H1 (cell line): ENCODE measurements around the gene TXNRD2. TPM values are rescaled to one million over a fixed set of nuclear protein-coding genes. Genes with fewer than 3 reads are reported as not detected.

ENCODE experiments used
- CTCF ChIA-PET: fragments of 300-600 bp; sonication (Branson Sonifier 250); formaldehyde crosslinking; loops from one replicate; lab custom pipeline; 2021; ENCODE audit not compliant: partially characterized antibody; lab: Charles Lee
- POLR2A ChIA-PET: fragments of 300-600 bp; sonication (Branson Sonifier 250); formaldehyde crosslinking; loops from one replicate; lab custom pipeline; 2021; ENCODE audit warnings: inconsistent platforms; ENCODE audit not compliant: partially characterized antibody; lab: Charles Lee
- DNase-seq, 2 experiments: peaks; one replicate each; pipeline versions ENCODE4 v3.0.0 to v3.0.0-alpha.2; 2010 to 2022; ENCODE audit warnings: low spot score in 2 of 2, low read depth in 1 of 2, mixed read lengths in 1 of 2
- FAIRE-seq: peaks from 2 replicates; lab custom pipeline; 2011; peaks lifted over from hg19 to GRCh38; lab: Jason Lieb, UNC
- H2AFZ ChIP-seq: 2 replicates; pipeline ENCODE4 v1.8.1; 2012; ENCODE audit warnings: low read length, inconsistent platforms
- H2AK5ac ChIP-seq: 2 replicates; pipeline ENCODE4 v1.6.1; 2013; ENCODE audit warnings: low read depth, low read length
- H2BK120ac ChIP-seq: replicated peaks from 2 replicates; pipeline ENCODE3; 2013; ENCODE audit warnings: low read depth, low read length, inconsistent platforms
- H2BK12ac ChIP-seq: 2 replicates; pipeline ENCODE4 v1.6.1; 2013; ENCODE audit warnings: low read depth, low read length
- H2BK15ac ChIP-seq: 2 replicates; pipeline ENCODE4 v1.6.1; 2013; ENCODE audit warnings: low read length
- H2BK20ac ChIP-seq: 2 replicates; pipeline ENCODE4 v1.6.1; 2013; ENCODE audit warnings: low read length
- H2BK5ac ChIP-seq: 2 replicates; pipeline ENCODE4 v1.6.1; 2013; ENCODE audit warnings: low read depth, low read length
- H3K14ac ChIP-seq: 2 replicates; pipeline ENCODE4 v1.6.1; 2013; ENCODE audit warnings: inconsistent platforms; ENCODE audit not compliant: insufficient read length
- H3K18ac ChIP-seq: 2 replicates; pipeline ENCODE4 v1.6.1; 2013; ENCODE audit warnings: low read length; ENCODE audit errors: extremely low read depth
- H3K23ac ChIP-seq: 2 replicates; pipeline ENCODE4 v1.6.1; 2013; ENCODE audit warnings: inconsistent platforms; ENCODE audit not compliant: insufficient read length
- H3K23me2 ChIP-seq: 2 replicates; pipeline ENCODE4 v1.6.1; 2013; ENCODE audit warnings: low read depth, low read length
- H3K27ac ChIP-seq: 2 replicates; pipeline ENCODE4 v1.6.1; 2011; ENCODE audit warnings: low read depth, low read length, inconsistent platforms
- H3K27me3 ChIP-seq, 4 experiments: replicated peaks in 1 of 4; 1 replicate in 1 of 4; 2 replicates in 3 of 4; pipeline versions ENCODE4 v1.6.1 to v1.8.1; 2011 to 2013; ENCODE audit warnings: low read length in 3 of 4, mild to moderate bottlenecking in 3 of 4, inconsistent platforms in 2 of 4, mixed read lengths in 2 of 4, moderate library complexity in 1 of 4; ENCODE audit not compliant: control insufficient read depth in 3 of 4, insufficient read depth in 3 of 4; ENCODE audit errors: extremely low read depth in 1 of 4
- H3K36me3 ChIP-seq, 4 experiments: 2 replicates each; pipeline versions ENCODE4 v1.6.1 to v1.8.1; 2011 to 2013; ENCODE audit warnings: mild to moderate bottlenecking in 4 of 4, low read length in 3 of 4, moderate library complexity in 2 of 4, control low read depth in 1 of 4, inconsistent platforms in 1 of 4; ENCODE audit not compliant: insufficient read depth in 4 of 4, control insufficient read depth in 2 of 4
- H3K4ac ChIP-seq: replicated peaks from 2 replicates; pipeline ENCODE3; 2013; ENCODE audit warnings: low read length, low read depth, mixed read lengths, inconsistent platforms; ENCODE audit not compliant: insufficient read length
- H3K4me1 ChIP-seq, 4 experiments: replicated peaks in 1 of 4; 1 replicate in 1 of 4; 2 replicates in 3 of 4; pipeline versions ENCODE4 v1.6.1 to v1.8.1; 2011 to 2013; ENCODE audit warnings: low read length in 3 of 4, inconsistent platforms in 2 of 4, mixed read lengths in 1 of 4; ENCODE audit not compliant: insufficient read depth in 4 of 4, control insufficient read depth in 3 of 4
- H3K4me2 ChIP-seq, 2 experiments: 2 replicates each; pipeline versions ENCODE4 v1.6.1 to v1.8.1; 2011 to 2013; ENCODE audit warnings: low read depth in 2 of 2, low read length in 2 of 2, control low read depth in 1 of 2, inconsistent platforms in 1 of 2, mild to moderate bottlenecking in 1 of 2; ENCODE audit not compliant: insufficient read depth in 1 of 2
- H3K4me3 ChIP-seq, 4 experiments: fragments of 200-600, 300-600 bp in 1 of 4; sonication (generic), shearing (Covaris generic), sonication (Bioruptor Twin) in 1 of 4; 2 replicates each; pipeline versions ENCODE4 v1.5.1 to v1.8.1; 2011 to 2016; ENCODE audit warnings: low read length in 4 of 4, low read depth in 3 of 4, control low read depth in 2 of 4, inconsistent platforms in 2 of 4, mild to moderate bottlenecking in 2 of 4, mixed read lengths in 1 of 4, moderate library complexity in 1 of 4; ENCODE audit not compliant: insufficient read depth in 2 of 4; ENCODE audit errors: extremely low read depth in 1 of 4
- H3K56ac ChIP-seq: replicated peaks from 2 replicates; pipeline ENCODE3; 2013; ENCODE audit warnings: low read depth, mild to moderate bottlenecking, mixed read lengths, low read length, inconsistent platforms; ENCODE audit not compliant: insufficient read length
- H3K79me1 ChIP-seq: 2 replicates; pipeline ENCODE4 v1.6.1; 2013; ENCODE audit warnings: low read depth, low read length, control low read depth
- H3K79me2 ChIP-seq, 2 experiments: 2 replicates each; pipeline versions ENCODE4 v1.6.1 to v1.8.1; 2012 to 2013; ENCODE audit warnings: low read length in 2 of 2, mild to moderate bottlenecking in 2 of 2, inconsistent platforms in 1 of 2; ENCODE audit not compliant: insufficient read depth in 2 of 2, control insufficient read depth in 1 of 2
- H3K9ac ChIP-seq, 4 experiments: replicated peaks in 1 of 4; 1 replicate in 1 of 4; 2 replicates in 3 of 4; pipeline versions ENCODE4 v1.6.1 to v1.8.1; 2011 to 2013; ENCODE audit warnings: low read depth in 3 of 4, low read length in 3 of 4, control low read depth in 2 of 4, mild to moderate bottlenecking in 2 of 4, moderate library complexity in 2 of 4, inconsistent platforms in 1 of 4; ENCODE audit errors: extremely low read depth in 1 of 4
- H3K9me3 ChIP-seq, 2 experiments: 2 replicates each; pipeline versions ENCODE4 v1.6.1 to v1.8.1; 2012 to 2013; ENCODE audit warnings: mild to moderate bottlenecking in 2 of 2, moderate library complexity in 2 of 2, control low read depth in 1 of 2, inconsistent platforms in 1 of 2, low read depth in 1 of 2, low read length in 1 of 2, mixed read lengths in 1 of 2; ENCODE audit not compliant: insufficient read depth in 2 of 2
- H4K20me1 ChIP-seq, 2 experiments: replicated peaks in 1 of 2; 2 replicates each; pipeline versions ENCODE3 to v1.8.1; 2011 to 2013; ENCODE audit warnings: inconsistent platforms in 2 of 2, low read length in 2 of 2, mild to moderate bottlenecking in 1 of 2; ENCODE audit not compliant: insufficient read depth in 2 of 2, control insufficient read depth in 1 of 2
- H4K5ac ChIP-seq: 2 replicates; pipeline ENCODE4 v1.6.1; 2013; ENCODE audit warnings: low read length, low read depth, mixed read lengths, inconsistent platforms; ENCODE audit not compliant: insufficient read length
- H4K8ac ChIP-seq: 2 replicates; pipeline ENCODE4 v1.8.0; 2013; ENCODE audit warnings: mild to moderate bottlenecking, moderate library complexity, low read length, inconsistent platforms; ENCODE audit not compliant: insufficient read depth; ENCODE audit errors: extremely low read depth
- H4K91ac ChIP-seq: replicated peaks from 2 replicates; pipeline ENCODE3; 2013; ENCODE audit warnings: low read length, mixed read lengths, inconsistent platforms; ENCODE audit not compliant: insufficient read length
- BCL11A ChIP-seq, 2 experiments: IDR thresholded peaks; one replicate each; pipeline ENCODE4 v1.6.1; 2011; ENCODE audit warnings: low read depth in 2 of 2, low read length in 2 of 2, mild to moderate bottlenecking in 2 of 2
- BRCA1 ChIP-seq: IDR thresholded peaks from 2 replicates; pipeline ENCODE4 v1.6.1; 2012; ENCODE audit warnings: low read depth, low read length, improper control_type of control experiment
- CHD2 ChIP-seq: IDR thresholded peaks from 2 replicates; pipeline ENCODE4 v1.6.1; 2012; ENCODE audit warnings: low read length, improper control_type of control experiment
- FOSL1 ChIP-seq: IDR thresholded peaks from 2 replicates; pipeline ENCODE4 v1.6.1; 2011; ENCODE audit warnings: mild to moderate bottlenecking, low read depth, low read length, moderate library complexity; ENCODE audit not compliant: insufficient read depth
- GABPA ChIP-seq: IDR thresholded peaks from 2 replicates; pipeline ENCODE4 v1.6.1; 2011; ENCODE audit warnings: mild to moderate bottlenecking, low read length, moderate library complexity, borderline replicate concordance; ENCODE audit not compliant: insufficient read depth
- JUND ChIP-seq: IDR thresholded peaks from 2 replicates; pipeline ENCODE4 v1.6.1; 2011; ENCODE audit warnings: mild to moderate bottlenecking, improper control_type of control experiment, low read length
- KDM1A ChIP-seq: fragments of 200-600, 300-600 bp; sonication (generic); IDR thresholded peaks from 2 replicates; pipeline ENCODE4 v1.7.1; 2016; ENCODE audit warnings: mild to moderate bottlenecking, low read length, borderline replicate concordance
- KDM5A ChIP-seq: fragments of 200-600 bp; IDR thresholded peaks from 2 replicates; pipeline ENCODE4 v1.7.1; 2012; ENCODE audit warnings: mild to moderate bottlenecking, low read length, inconsistent platforms, mixed read lengths
- POLR2A ChIP-seq, 2 experiments: IDR thresholded peaks; 1 replicate in 1 of 2; 2 replicates in 1 of 2; pipeline ENCODE4 v1.6.1; 2011; ENCODE audit warnings: low read depth in 2 of 2, low read length in 2 of 2, mild to moderate bottlenecking in 2 of 2; ENCODE audit errors: control extremely low read depth in 1 of 2
- POLR2AphosphoS5 ChIP-seq: IDR thresholded peaks from 2 replicates; pipeline ENCODE4 v1.6.1; 2011; ENCODE audit warnings: low read depth, low read length
- RBBP5 ChIP-seq: IDR thresholded peaks from 2 replicates; pipeline ENCODE4 v1.7.1; 2012; ENCODE audit warnings: low read depth, mild to moderate bottlenecking, inconsistent platforms, low read length, moderate library complexity, borderline replicate concordance
- SRF ChIP-seq: IDR thresholded peaks from 2 replicates; pipeline ENCODE4 v1.6.1; 2011; ENCODE audit warnings: mild to moderate bottlenecking, low read depth, low read length, moderate library complexity
- TCF12 ChIP-seq: IDR thresholded peaks from 2 replicates; pipeline ENCODE4 v1.6.1; 2011; ENCODE audit warnings: low read depth, mild to moderate bottlenecking, low read length
- YY1 ChIP-seq: IDR thresholded peaks from 2 replicates; pipeline ENCODE4 v1.6.1; 2011; ENCODE audit warnings: low read depth, mild to moderate bottlenecking, low read length
- WGBS, 2 experiments: shearing (Covaris generic) in 1 of 2; methylation state at CpG; one replicate each; pipeline versions ENCODE4 v1.1.6 to v1.1.7; 2013 to 2015; ENCODE audit warnings: low lambda C conversion rate in 2 of 2, mixed read lengths in 2 of 2, inconsistent platforms in 1 of 2, low coverage in 1 of 2, missing lambda C conversion rate in 1 of 2; ENCODE audit not compliant: insufficient replicate concordance in 2 of 2, insufficient coverage in 1 of 2, insufficient read length in 1 of 2; ENCODE audit errors: extremely low coverage in 1 of 2, missing lambda C conversion rate in 1 of 2; 5-methylcytosine and 5-hydroxymethylcytosine counted together
- polyA plus RNA-seq, 7 experiments: library from polyadenylated mRNA; depleted of rRNA in 3 of 7; stranded (reverse) in 5 of 7; unstranded in 2 of 7; fragments of >200 nt in 5 of 7; fragments of 200-250 nt in 2 of 7; gene quantifications; 1 replicate in 5 of 7; 2 replicates in 1 of 7; 4 replicates in 1 of 7; pipeline versions ENCODE4 v1.2.1 to v1.2.3, GENCODE V29; 2011 to 2013; ENCODE audit warnings: missing spikeins in 2 of 7, mixed read lengths in 2 of 7
- total RNA-seq: library from RNA; stranded (reverse); fragmentation: NEBNext Ultra II Directional; extraction: Animal tissue kit (Norgen Biotek cat#: 25700); gene quantifications from 2 replicates; pipeline ENCODE4 v1.2.1, GENCODE V29; 2021

TXNRD2 gene
- total and polyA plus RNA-seq, 2 of the 8 experiments (the other 6 are each of a cell fraction or from before 2014, with no cell fraction given) = 14.8 to 21.9 TPM

GRCh38 chr22:19843107-19843856 lies 98.3 kb downstream of the TXNRD2 start:
- DNase-seq (no peak), FAIRE-seq (no peak)
- no peak overlapping the region for H3K18ac ChIP-seq
- ChIA-PET CTCF (interaction anchor here (0.6 to 2.0 kb wide), 8 partner anchors 11 to 1791 kb away, joined by 3 to 5 read pairs (median 3); no protein-coding TSS in a partner anchor), POLR2A (interaction anchor here (0.8 to 2.2 kb wide), 4 partner anchors 8 to 60 kb away, joined by 3 to 6 read pairs (median 3); no protein-coding TSS in a partner anchor)
- no peaks in the 10 kb centered on the region for H3K27me3 ChIP-seq
- no peak overlapping the region for H3K9ac ChIP-seq
- peaks cover 10 to 29% of the 10 kb centered on the region in 2 experiments for H4K20me1 ChIP-seq
- H4K91ac ChIP-seq = no peak overlapping the region
- H3K23ac ChIP-seq = no peak overlapping the region
- no peaks in the 10 kb centered on the region for H3K23me2 ChIP-seq
- no peak overlapping the region for H2BK15ac ChIP-seq
- H3K4me1 ChIP-seq = peaks cover 0 to 3% (median 0%) of the 10 kb centered on the region in 4 experiments; a peak in 4 of 7 replicates
- no peak overlapping the region for H2BK120ac ChIP-seq
- H2BK12ac ChIP-seq = no peak overlapping the region
- no peak overlapping the region for H2BK5ac ChIP-seq
- no peak overlapping the region for H3K56ac ChIP-seq
- no peak overlapping the region for H3K27ac ChIP-seq
- no peak overlapping the region for H2AFZ ChIP-seq
- no peak overlapping the region for H3K4me2 ChIP-seq
- H2BK20ac ChIP-seq = no peak overlapping the region
- H2AK5ac ChIP-seq = no peak overlapping the region
- H3K14ac ChIP-seq = no peak overlapping the region
- no peak overlapping the region for H4K5ac ChIP-seq
- H3K79me1 ChIP-seq = no peaks in the 10 kb centered on the region; the same call in 1 of the 2 replicates
- H3K36me3 ChIP-seq = no peaks in the 10 kb centered on the region
- no peaks in the 10 kb centered on the region for H3K9me3 ChIP-seq
- H4K8ac ChIP-seq = no peak overlapping the region
- no peaks in the 10 kb centered on the region; a peak in 1 of 4 replicates for H3K79me2 ChIP-seq
- no peak overlapping the region for H3K4ac ChIP-seq
- 88% methylated on average over 27 of the region's 27 CpGs; no CpG with 5 or more reads in 1 of the 2 experiments for WGBS, 2 experiments
- H3K4me3 ChIP-seq = no peak overlapping the region
- no peak for TF ChIP-seq KDM1A
- TF ChIP-seq FOSL1 = no peak
- no peak for TF ChIP-seq JUND
- no peak for TF ChIP-seq GABPA
- no peak for TF ChIP-seq BCL11A (IDR thresholded peaks at IDR 0.05; ENCODE audit: low read depth in 2 of 2, low read length in 2 of 2)
- no peak for TF ChIP-seq KDM5A
- no peak for TF ChIP-seq YY1
- no peak for TF ChIP-seq BRCA1
- TF ChIP-seq POLR2A (IDR thresholded peaks at IDR 0.05; ENCODE audit: control extremely low read depth in 1 of 2, low read depth in 2 of 2, low read length in 2 of 2) = no peak
- no peak for TF ChIP-seq TCF12
- no peak for TF ChIP-seq POLR2AphosphoS5
- no peak for TF ChIP-seq RBBP5
- no peak for TF ChIP-seq SRF
- no peak for TF ChIP-seq CHD2
